ENCODE data around the gene HSBP1L1.

HSBP1L1 gene

GRCh38 chr18:79934311-79935097 lies 29.9 kb upstream of the HSBP1L1 start:
- Histone ChIP-seq H3K36me3 (ENCODE audit: control insufficient read depth, low read depth, low read length) (no peaks in the 10 kb centered on the region), H3K9ac (ENCODE audit: low read length) (no peak overlapping the region), H3K27ac (ENCODE audit: low read length) (no peak overlapping the region)

GRCh38 chr18:79935098-79935480 lies 29.4 kb upstream of the HSBP1L1 start:
- no peaks in the 10 kb centered on the region for H3K36me3 ChIP-seq (ENCODE audit: control insufficient read depth, low read depth, low read length)

More at GRCh38 chr18:79934311-79935097, 29.9 kb upstream of the HSBP1L1 start:
- Histone ChIP-seq H3K9me3 (ENCODE audit: control insufficient read depth, low read depth, low read length) (peaks cover 8% of the 10 kb centered on the region), H3K4me3 (ENCODE audit: low read length) (no peak overlapping the region), H3K27me3 (ENCODE audit: control insufficient read depth, insufficient read depth, low read length) (no peaks in the 10 kb centered on the region), H3K4me1 (ENCODE audit: control insufficient read depth, low read depth, low read length) (no peaks in the 10 kb centered on the region)

GRCh38 chr18:79935499-79935898 lies 28.9 kb upstream of the HSBP1L1 start:
- Histone ChIP-seq H3K9me3 (ENCODE audit: control insufficient read depth, low read depth, low read length) (no peaks in the 10 kb centered on the region), H3K9ac (ENCODE audit: low read length) (no peak overlapping the region), H3K4me1 (ENCODE audit: control insufficient read depth, low read depth, low read length) (no peaks in the 10 kb centered on the region), H3K4me3 (ENCODE audit: low read length) (no peak overlapping the region), H3K27me3 (ENCODE audit: control insufficient read depth, insufficient read depth, low read length) (no peaks in the 10 kb centered on the region), H3K27ac (ENCODE audit: low read length) (no peak overlapping the region), H3K36me3 (ENCODE audit: control insufficient read depth, low read depth, low read length) (no peaks in the 10 kb centered on the region)

More at GRCh38 chr18:79935098-79935480, 29.4 kb upstream of the HSBP1L1 start:
- no peak overlapping the region for H3K27ac ChIP-seq (ENCODE audit: low read length)
- H3K4me3 ChIP-seq (ENCODE audit: low read length) = no peak overlapping the region
- H3K9ac ChIP-seq (ENCODE audit: low read length) = no peak overlapping the region
- no peaks in the 10 kb centered on the region for H3K4me1 ChIP-seq (ENCODE audit: control insufficient read depth, low read depth, low read length)
- H3K9me3 ChIP-seq (ENCODE audit: control insufficient read depth, low read depth, low read length) = peaks cover 3% of the 10 kb centered on the region
- H3K27me3 ChIP-seq (ENCODE audit: control insufficient read depth, insufficient read depth, low read length) = no peaks in the 10 kb centered on the region

- no peaks in the 10 kb centered on the region for H3K4me1 ChIP-seq (ENCODE audit: control insufficient read depth, low read depth, low read length)
- no peak overlapping the region for H3K9ac ChIP-seq (ENCODE audit: low read length)
- H3K36me3 ChIP-seq (ENCODE audit: control insufficient read depth, low read depth, low read length) = no peaks in the 10 kb centered on the region
- no peaks in the 10 kb centered on the region for H3K9me3 ChIP-seq (ENCODE audit: control insufficient read depth, low read depth, low read length)
- H3K4me3 ChIP-seq (ENCODE audit: low read length) = no peak overlapping the region
- H3K27me3 ChIP-seq (ENCODE audit: control insufficient read depth, insufficient read depth, low read length) = no peaks in the 10 kb centered on the region
- H3K27ac ChIP-seq (ENCODE audit: low read length) = no peak overlapping the region
These were observed 28.5 kb upstream of the HSBP1L1 start for GRCh38 chr18:79935925-79936324.

GRCh38 chr18:79936641-79937040 lies 27.8 kb upstream of the HSBP1L1 start:
- Histone ChIP-seq H3K27me3 (ENCODE audit: control insufficient read depth, insufficient read depth, low read length) (no peaks in the 10 kb centered on the region), H3K4me3 (ENCODE audit: low read length) (no peak overlapping the region), H3K36me3 (ENCODE audit: control insufficient read depth, low read depth, low read length) (no peaks in the 10 kb centered on the region), H3K27ac (ENCODE audit: low read length) (no peak overlapping the region), H3K4me1 (ENCODE audit: control insufficient read depth, low read depth, low read length) (no peaks in the 10 kb centered on the region), H3K9me3 (ENCODE audit: control insufficient read depth, low read depth, low read length) (no peaks in the 10 kb centered on the region), H3K9ac (ENCODE audit: low read length) (no peak overlapping the region)

- Histone ChIP-seq H3K27me3 (ENCODE audit: control insufficient read depth, insufficient read depth, low read length) (no peaks in the 10 kb centered on the region), H3K4me3 (ENCODE audit: low read length) (no peak overlapping the region), H3K9me3 (ENCODE audit: control insufficient read depth, low read depth, low read length) (no peaks in the 10 kb centered on the region), H3K27ac (ENCODE audit: low read length) (no peak overlapping the region), H3K36me3 (ENCODE audit: control insufficient read depth, low read depth, low read length) (peaks cover 3% of the 10 kb centered on the region), H3K4me1 (ENCODE audit: control insufficient read depth, low read depth, low read length) (no peaks in the 10 kb centered on the region), H3K9ac (ENCODE audit: low read length) (no peak overlapping the region)
These were observed 27.2 kb upstream of the HSBP1L1 start for GRCh38 chr18:79937103-79937860.

GRCh38 chr18:79938196-79938595 lies 26.2 kb upstream of the HSBP1L1 start:
- Histone ChIP-seq H3K27ac (ENCODE audit: low read length) (no peak overlapping the region), H3K27me3 (ENCODE audit: control insufficient read depth, insufficient read depth, low read length) (no peaks in the 10 kb centered on the region), H3K4me1 (ENCODE audit: control insufficient read depth, low read depth, low read length) (no peaks in the 10 kb centered on the region), H3K36me3 (ENCODE audit: control insufficient read depth, low read depth, low read length) (peaks cover 3% of the 10 kb centered on the region), H3K9me3 (ENCODE audit: control insufficient read depth, low read depth, low read length) (no peaks in the 10 kb centered on the region), H3K9ac (ENCODE audit: low read length) (no peak overlapping the region), H3K4me3 (ENCODE audit: low read length) (no peak overlapping the region)

- Histone ChIP-seq H3K9me3 (ENCODE audit: control insufficient read depth, low read depth, low read length) (no peaks in the 10 kb centered on the region), H3K9ac (ENCODE audit: low read length) (no peak overlapping the region), H3K4me3 (ENCODE audit: low read length) (no peak overlapping the region), H3K27me3 (ENCODE audit: control insufficient read depth, insufficient read depth, low read length) (no peaks in the 10 kb centered on the region), H3K36me3 (ENCODE audit: control insufficient read depth, low read depth, low read length) (peaks cover 3% of the 10 kb centered on the region), H3K4me1 (ENCODE audit: control insufficient read depth, low read depth, low read length) (no peaks in the 10 kb centered on the region), H3K27ac (ENCODE audit: low read length) (no peak overlapping the region)
These were observed 25.3 kb upstream of the HSBP1L1 start for GRCh38 chr18:79939096-79939495.

- no peaks in the 10 kb centered on the region for H3K4me1 ChIP-seq (ENCODE audit: control insufficient read depth, low read depth, low read length)
- H3K4me3 ChIP-seq (ENCODE audit: low read length) = no peak overlapping the region
- H3K9ac ChIP-seq (ENCODE audit: low read length) = no peak overlapping the region
- H3K9me3 ChIP-seq (ENCODE audit: control insufficient read depth, low read depth, low read length) = no peaks in the 10 kb centered on the region
- no peaks in the 10 kb centered on the region for H3K27me3 ChIP-seq (ENCODE audit: control insufficient read depth, insufficient read depth, low read length)
- no peak overlapping the region for H3K27ac ChIP-seq (ENCODE audit: low read length)
- peaks cover 3% of the 10 kb centered on the region for H3K36me3 ChIP-seq (ENCODE audit: control insufficient read depth, low read depth, low read length)
These were observed 24.2 kb upstream of the HSBP1L1 start for GRCh38 chr18:79940126-79940813.

GRCh38 chr18:79940814-79941472 lies 23.5 kb upstream of the HSBP1L1 start:
- Histone ChIP-seq H3K36me3 (ENCODE audit: control insufficient read depth, low read depth, low read length) (peaks cover 3% of the 10 kb centered on the region), H3K27me3 (ENCODE audit: control insufficient read depth, insufficient read depth, low read length) (no peaks in the 10 kb centered on the region), H3K4me1 (ENCODE audit: control insufficient read depth, low read depth, low read length) (no peaks in the 10 kb centered on the region)

GRCh38 chr18:79941473-79942119 lies 22.8 kb upstream of the HSBP1L1 start:
- Histone ChIP-seq H3K4me3 (ENCODE audit: low read length) (no peak overlapping the region), H3K36me3 (ENCODE audit: control insufficient read depth, low read depth, low read length) (peaks cover 3% of the 10 kb centered on the region), H3K27ac (ENCODE audit: low read length) (no peak overlapping the region)

More at GRCh38 chr18:79940814-79941472, 23.5 kb upstream of the HSBP1L1 start:
- Histone ChIP-seq H3K27ac (ENCODE audit: low read length) (no peak overlapping the region), H3K4me3 (ENCODE audit: low read length) (no peak overlapping the region), H3K9me3 (ENCODE audit: control insufficient read depth, low read depth, low read length) (no peaks in the 10 kb centered on the region), H3K9ac (ENCODE audit: low read length) (no peak overlapping the region)

More at GRCh38 chr18:79941473-79942119, 22.8 kb upstream of the HSBP1L1 start:
- no peaks in the 10 kb centered on the region for H3K4me1 ChIP-seq (ENCODE audit: control insufficient read depth, low read depth, low read length)
- H3K9ac ChIP-seq (ENCODE audit: low read length) = no peak overlapping the region
- no peaks in the 10 kb centered on the region for H3K9me3 ChIP-seq (ENCODE audit: control insufficient read depth, low read depth, low read length)
- H3K27me3 ChIP-seq (ENCODE audit: control insufficient read depth, insufficient read depth, low read length) = no peaks in the 10 kb centered on the region
